ENCODE data around the gene KMT2D. TPM values are rescaled to one million over a fixed set of nuclear protein-coding genes. Genes with fewer than 3 reads are reported as not detected.

Gene KMT2D
- total and polyA plus RNA-seq, 11 donors = 32.5 to 82.7 (median 49.7) TPM

GRCh38 chr12:49055978-49056754 is 4.4 kb downstream of the KMT2D start:
- 42 to 49% (median 43%) methylated on average over 7 of the region's 7 CpGs for WGBS, 4 donors
- Histone ChIP-seq H3K9me3 (no peaks in the 10 kb centered on the region), H3K27ac (peak overlapping the region in 8 of 12 donors; percentile 3 to 99 (median 41)), H3K4me3 (peak overlapping the region in 8 of 12 donors; percentile 13 to 97 (median 93)), H3K27me3 (no peaks in the 10 kb centered on the region), H3K36me3 (peaks cover 0 to 42% (median 40%) of the 10 kb centered on the region in 9 donors), H3K4me1 (peaks cover 19 to 52% (median 40%) of the 10 kb centered on the region in 12 donors)
- intact Hi-C loops (cut with DNase I) = loop anchor here in 3 of 10 donors (5.0 kb wide), 2 partner anchors 34 to 39 kb away; partner anchors contain the start of gene PRKAG1 (in 2 of the 3)
- ATAC-seq (peak; percentile 47 to 71 (median 64)), DNase-seq (peak in 4 of 5 donors; percentile 59 to 74 (median 73))
- TF ChIP-seq POLR2A (IDR thresholded peaks at IDR 0.05) = no peak
- TF ChIP-seq CTCF (IDR thresholded peaks at IDR 0.05) = no peak

- peaks cover 19 to 50% (median 39%) of the 10 kb centered on the region in 12 donors for H3K4me1 ChIP-seq
- intact Hi-C loops (cut with DNase I) = loop anchor here in 3 of 10 donors (5.0 kb wide), 2 partner anchors 33 to 38 kb away; partner anchors contain the start of gene PRKAG1 (in 2 of the 3)
These were observed 5.5 kb downstream of the KMT2D start for GRCh38 chr12:49055092-49055491.

DNA sequence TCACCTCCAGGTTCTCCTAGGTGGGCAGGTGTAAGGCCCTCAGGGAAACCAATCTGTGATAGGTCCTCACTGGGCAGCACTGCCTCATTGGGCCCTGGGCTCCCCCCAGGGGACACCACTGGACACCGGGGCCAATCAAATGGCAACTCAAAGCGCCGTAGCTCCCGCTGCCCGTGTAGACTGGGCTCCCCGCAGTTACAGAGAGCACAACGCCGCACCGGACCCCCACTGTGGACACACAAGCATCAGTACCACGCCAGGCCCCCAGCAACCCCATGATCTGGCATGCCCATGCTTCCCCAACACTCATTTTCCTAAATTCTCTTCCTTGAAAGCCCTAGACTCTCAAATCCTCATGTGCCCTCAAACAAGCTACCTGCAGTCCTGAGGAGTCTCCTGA is 6.1 kb downstream of the KMT2D start:
- peaks cover 19 to 50% (median 39%) of the 10 kb centered on the region in 12 donors for H3K4me1 ChIP-seq

More at GRCh38 chr12:49055092-49055491, 5.5 kb downstream of the KMT2D start:
- Histone ChIP-seq H3K27me3 (no peaks in the 10 kb centered on the region), H3K36me3 (peaks cover 0 to 53% (median 50%) of the 10 kb centered on the region in 9 donors), H3K9me3 (no peaks in the 10 kb centered on the region), H3K4me3 (peak overlapping the region in 1 of 12 donors; percentile 13), H3K27ac (no peak overlapping the region)
- peak in 2 of 5 donors; percentile 1 to 4 for DNase-seq
- ATAC-seq = no peak
- TF ChIP-seq POLR2A (IDR thresholded peaks at IDR 0.05) = no peak
- TF ChIP-seq CTCF (IDR thresholded peaks at IDR 0.05) = no peak
- WGBS, 4 donors = 68 to 74% (median 72%) methylated on average over 4 of the region's 4 CpGs

More for the DNA sequence above, 6.1 kb downstream of the KMT2D start:
- H3K27me3 ChIP-seq = no peaks in the 10 kb centered on the region
- peaks cover 0 to 59% (median 56%) of the 10 kb centered on the region in 9 donors for H3K36me3 ChIP-seq
- ATAC-seq (no peak), DNase-seq (peak in 2 of 5 donors; percentile 8 to 21)
- TF ChIP-seq POLR2A (IDR thresholded peaks at IDR 0.05) (no peak), CTCF (IDR thresholded peaks at IDR 0.05) (no peak)
- no peaks in the 10 kb centered on the region for H3K9me3 ChIP-seq
- intact Hi-C loops (cut with DNase I) = no loop called here
- no peak overlapping the region for H3K4me3 ChIP-seq
- H3K27ac ChIP-seq = no peak overlapping the region
- 89 to 96% (median 90%) methylated on average over 4 to 10 of the region's 10 CpGs for WGBS, 4 donors
